Esophagus squamous epithelium (tissue), 4 donors: Measurements from ENCODE around the gene PCDHA1.

Experiments
- POLR2A ChIP-seq, 4 donors: fragments of 450-650 bp; IDR thresholded peaks; one replicate each; pipeline ENCODE4 v1.6.1; 2017; ENCODE audit warnings: antibody characterized with exemption in 4 of 4, mild to moderate bottlenecking in 4 of 4, moderate library complexity in 3 of 4
- TF ChIP-seq, protein P1 (sequence below), 6 experiments: fragments of 450-650 bp in 4 of 6; fragments of 200-600 bp in 2 of 6; sonication (generic) in 2 of 6; IDR thresholded peaks; one replicate each; pipeline ENCODE4 v1.5.1; 2016 to 2019; ENCODE audit warnings: antibody characterized with exemption in 6 of 6, mild to moderate bottlenecking in 4 of 6, moderate library complexity in 4 of 6

DNA sequence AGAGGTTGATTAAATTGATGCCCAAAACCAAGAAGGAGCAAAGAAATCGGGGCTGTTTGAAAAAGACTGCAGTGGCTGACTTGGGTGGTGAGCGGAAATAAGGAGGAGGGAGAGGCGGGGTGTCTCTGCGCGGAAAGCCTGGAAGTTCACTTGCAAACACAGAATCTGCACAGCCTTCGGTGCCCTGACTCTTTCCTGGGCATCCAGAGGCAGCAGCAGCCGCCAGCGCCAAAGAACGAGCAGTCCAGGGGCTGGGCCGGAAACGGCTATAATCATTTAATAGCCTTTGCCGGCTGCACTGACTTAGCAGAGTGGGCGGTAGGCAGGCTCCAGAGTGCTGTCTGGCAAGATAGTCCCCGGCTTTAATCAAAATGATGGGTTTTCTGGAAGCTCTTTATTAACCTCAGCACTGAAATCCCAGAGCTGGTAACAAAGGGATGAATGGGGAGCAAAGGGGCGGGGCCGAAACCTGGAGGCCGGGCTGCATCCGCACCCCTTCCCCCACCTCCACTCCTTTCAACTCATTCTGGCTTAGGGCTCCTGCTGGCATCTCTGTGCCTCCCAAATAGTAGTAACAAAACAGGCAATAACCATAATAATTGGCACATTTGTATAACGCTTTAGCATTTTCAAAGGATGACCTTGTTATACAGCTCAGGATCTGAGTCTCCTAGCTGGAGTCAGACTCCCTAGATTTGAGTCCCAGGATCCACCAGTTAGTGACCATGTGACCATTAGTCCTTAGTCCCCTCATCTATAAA, 216.1 kb downstream of the PCDHA1 start:
- TF ChIP-seq, protein P1, sequence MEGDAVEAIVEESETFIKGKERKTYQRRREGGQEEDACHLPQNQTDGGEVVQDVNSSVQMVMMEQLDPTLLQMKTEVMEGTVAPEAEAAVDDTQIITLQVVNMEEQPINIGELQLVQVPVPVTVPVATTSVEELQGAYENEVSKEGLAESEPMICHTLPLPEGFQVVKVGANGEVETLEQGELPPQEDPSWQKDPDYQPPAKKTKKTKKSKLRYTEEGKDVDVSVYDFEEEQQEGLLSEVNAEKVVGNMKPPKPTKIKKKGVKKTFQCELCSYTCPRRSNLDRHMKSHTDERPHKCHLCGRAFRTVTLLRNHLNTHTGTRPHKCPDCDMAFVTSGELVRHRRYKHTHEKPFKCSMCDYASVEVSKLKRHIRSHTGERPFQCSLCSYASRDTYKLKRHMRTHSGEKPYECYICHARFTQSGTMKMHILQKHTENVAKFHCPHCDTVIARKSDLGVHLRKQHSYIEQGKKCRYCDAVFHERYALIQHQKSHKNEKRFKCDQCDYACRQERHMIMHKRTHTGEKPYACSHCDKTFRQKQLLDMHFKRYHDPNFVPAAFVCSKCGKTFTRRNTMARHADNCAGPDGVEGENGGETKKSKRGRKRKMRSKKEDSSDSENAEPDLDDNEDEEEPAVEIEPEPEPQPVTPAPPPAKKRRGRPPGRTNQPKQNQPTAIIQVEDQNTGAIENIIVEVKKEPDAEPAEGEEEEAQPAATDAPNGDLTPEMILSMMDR (IDR thresholded peaks at IDR 0.05) = no peak
- TF ChIP-seq POLR2A (IDR thresholded peaks at IDR 0.05) = no peak
